ENCODE measurements around the gene OGT. TPM values are rescaled to one million over a fixed set of nuclear protein-coding genes. Genes with fewer than 3 reads are reported as not detected.
"Not testable (repeated sequence)": the region's sequence is repeated elsewhere in the genome, so short reads cannot be mapped to it uniquely, and the experiment has no call there.

OGT gene
- total RNA-seq, 1 donor: 159 TPM

DNA sequence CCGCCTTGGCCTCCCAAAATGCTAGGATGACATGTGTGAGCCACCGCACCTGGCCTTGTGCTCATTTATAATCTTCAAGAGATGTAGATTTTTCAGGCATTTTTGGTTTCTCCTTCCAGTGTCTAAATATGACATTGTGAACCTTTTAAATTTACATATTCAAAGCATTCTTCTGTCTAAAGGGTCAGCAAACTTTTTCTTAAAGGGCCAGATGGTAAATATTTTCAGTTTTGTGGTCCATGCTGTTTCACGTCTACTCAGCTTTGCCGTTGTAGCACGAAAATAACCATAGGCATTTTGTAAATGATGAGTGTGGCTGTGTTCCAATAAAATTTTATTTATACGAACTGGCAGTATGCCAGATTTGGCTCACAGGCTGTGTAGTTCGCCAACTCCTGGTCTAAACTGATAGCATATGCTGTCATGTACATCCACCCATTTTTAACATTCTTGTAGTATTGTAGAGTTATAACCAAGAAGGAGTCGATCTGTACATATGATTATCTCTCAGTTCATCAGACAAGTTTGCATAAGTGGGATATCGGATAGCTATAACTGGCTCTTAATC is 32.7 kb downstream of the OGT start:
- H3K4me3 ChIP-seq (ENCODE audit: low read depth, low read length): no peak overlapping the region
- TF ChIP-seq, protein P1, sequence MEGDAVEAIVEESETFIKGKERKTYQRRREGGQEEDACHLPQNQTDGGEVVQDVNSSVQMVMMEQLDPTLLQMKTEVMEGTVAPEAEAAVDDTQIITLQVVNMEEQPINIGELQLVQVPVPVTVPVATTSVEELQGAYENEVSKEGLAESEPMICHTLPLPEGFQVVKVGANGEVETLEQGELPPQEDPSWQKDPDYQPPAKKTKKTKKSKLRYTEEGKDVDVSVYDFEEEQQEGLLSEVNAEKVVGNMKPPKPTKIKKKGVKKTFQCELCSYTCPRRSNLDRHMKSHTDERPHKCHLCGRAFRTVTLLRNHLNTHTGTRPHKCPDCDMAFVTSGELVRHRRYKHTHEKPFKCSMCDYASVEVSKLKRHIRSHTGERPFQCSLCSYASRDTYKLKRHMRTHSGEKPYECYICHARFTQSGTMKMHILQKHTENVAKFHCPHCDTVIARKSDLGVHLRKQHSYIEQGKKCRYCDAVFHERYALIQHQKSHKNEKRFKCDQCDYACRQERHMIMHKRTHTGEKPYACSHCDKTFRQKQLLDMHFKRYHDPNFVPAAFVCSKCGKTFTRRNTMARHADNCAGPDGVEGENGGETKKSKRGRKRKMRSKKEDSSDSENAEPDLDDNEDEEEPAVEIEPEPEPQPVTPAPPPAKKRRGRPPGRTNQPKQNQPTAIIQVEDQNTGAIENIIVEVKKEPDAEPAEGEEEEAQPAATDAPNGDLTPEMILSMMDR (IDR thresholded peaks at IDR 0.05; ENCODE audit: insufficient read depth, low read depth, low read length): no peak
- no peak for DNase-seq (ENCODE audit: low read depth)

DNA sequence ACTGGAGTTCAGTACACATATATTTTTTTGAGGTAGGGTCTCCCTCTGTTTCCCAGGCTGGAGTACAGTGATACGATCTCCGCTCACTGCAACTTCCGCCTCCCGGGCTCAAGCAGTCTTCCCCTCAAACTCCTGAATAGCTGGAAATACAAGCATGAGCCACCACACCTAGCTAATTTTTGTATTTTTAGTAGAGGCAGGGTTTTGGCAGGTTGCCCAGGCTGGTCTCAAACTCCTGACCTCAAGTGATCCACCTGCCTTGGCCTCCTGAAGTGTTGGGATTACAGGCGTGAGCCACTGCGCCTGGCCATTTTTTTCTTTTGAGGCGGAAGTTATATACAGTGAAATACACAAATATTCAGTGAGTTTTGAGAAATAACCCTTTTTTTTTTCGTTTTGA is 38.5 kb downstream of the OGT start:
- not testable (repeated sequence) for DNase-seq (ENCODE audit: low read depth); H3K4me3 ChIP-seq (ENCODE audit: low read depth, low read length)

DNA sequence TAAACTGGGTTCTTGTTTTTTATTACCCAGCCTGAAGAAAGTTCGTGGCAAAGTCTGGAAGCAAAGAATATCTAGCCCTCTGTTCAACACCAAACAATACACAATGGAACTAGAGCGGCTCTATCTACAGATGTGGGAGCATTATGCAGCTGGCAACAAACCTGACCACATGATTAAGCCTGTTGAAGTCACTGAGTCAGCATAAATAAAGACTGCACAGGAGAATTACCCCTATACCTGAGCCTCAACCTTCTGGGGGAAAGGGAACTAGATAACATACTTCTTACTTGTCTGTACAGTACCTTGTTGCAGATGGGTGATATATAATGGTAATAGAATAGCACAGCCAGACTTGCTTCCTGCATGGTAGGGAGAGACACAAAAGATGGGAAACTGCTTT is 40.7 kb downstream of the OGT start:
- DNase-seq (ENCODE audit: low read depth): no peak
- no peak overlapping the region for H3K4me3 ChIP-seq (ENCODE audit: low read depth, low read length)
- TF ChIP-seq, protein P1 (IDR thresholded peaks at IDR 0.05; ENCODE audit: insufficient read depth, low read depth, low read length): no peak

DNA sequence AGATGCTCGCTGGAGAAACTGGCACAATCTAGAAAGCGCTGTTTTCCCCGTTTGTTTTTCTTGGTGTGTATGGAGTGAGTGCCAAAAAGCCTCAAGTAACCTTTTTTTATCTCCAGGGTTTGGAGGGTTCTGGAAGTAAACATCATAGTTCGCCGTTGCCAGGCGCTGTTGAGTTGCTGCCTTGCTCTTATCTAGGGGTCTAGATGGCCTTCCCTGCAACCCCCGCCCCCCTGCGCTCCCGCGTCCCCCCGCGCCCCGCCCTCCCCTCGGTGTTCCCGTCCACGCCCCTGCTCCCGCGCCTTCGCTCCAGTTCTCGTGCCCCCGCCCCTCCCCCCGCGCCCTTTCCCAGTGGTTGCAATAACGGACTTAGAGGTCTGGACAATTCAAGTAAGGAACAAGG is 44.8 kb downstream of the OGT start:
- no peak overlapping the region for H3K4me3 ChIP-seq (ENCODE audit: low read depth, low read length)
- DNase-seq (ENCODE audit: low read depth): no peak
- TF ChIP-seq, protein P1 (IDR thresholded peaks at IDR 0.05; ENCODE audit: insufficient read depth, low read depth, low read length): no peak

DNA sequence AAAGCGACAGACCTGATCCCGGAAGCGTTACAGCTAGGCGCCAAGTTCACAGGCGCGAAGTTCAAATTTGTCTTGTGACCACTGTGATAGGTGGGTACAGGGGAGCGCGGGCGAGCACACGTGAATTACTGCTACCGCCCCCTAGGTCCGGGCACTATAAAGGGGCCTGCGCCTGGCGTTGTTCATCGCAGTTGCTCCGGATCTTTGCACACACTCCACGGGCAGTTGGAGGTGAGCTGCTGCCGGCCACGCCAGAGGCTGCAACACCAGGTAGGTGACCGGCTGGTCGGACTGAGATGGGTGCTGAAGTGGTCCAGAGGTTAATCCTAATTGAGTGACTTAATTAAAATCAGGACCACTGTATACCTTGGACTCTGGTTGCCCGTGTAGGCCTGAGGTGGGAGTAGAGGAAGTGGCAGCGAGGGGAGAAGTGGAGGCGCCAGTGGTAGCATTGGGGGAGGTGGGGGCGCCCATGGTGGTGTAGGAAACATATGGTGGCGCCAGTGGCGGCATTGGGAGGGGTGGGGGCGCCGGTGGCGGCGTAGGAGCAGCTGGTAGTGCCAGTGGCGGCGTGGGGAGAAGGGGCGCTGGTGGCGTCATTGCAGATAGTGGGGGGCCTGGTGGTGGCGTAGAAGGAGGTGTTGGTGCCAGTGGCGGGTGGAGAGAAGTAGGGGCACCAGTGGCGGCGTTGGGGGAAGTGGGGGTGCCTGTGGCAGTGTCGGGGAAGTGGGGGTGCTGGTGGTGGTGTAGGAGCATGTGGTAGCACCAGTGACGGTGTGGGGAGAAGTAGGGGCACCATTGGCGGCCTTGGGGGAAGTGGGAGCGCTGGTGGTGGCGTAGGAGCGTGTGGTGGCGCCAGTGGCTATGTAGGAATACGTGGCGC is 45.6 kb downstream of the OGT start, which contains the start of gene GCNA:
TSS of gene GCNA (plus strand) at position 185 of the 883 bp plus-strand sequence. CDS start 2,385 bp downstream, outside the sequence.
- no peak within 1 kb of the TSS for H3K4me3 ChIP-seq (ENCODE audit: low read depth, low read length)
- no peak for DNase-seq (ENCODE audit: low read depth)
- TF ChIP-seq, protein P1 (IDR thresholded peaks at IDR 0.05; ENCODE audit: insufficient read depth, low read depth, low read length): no peak

DNA sequence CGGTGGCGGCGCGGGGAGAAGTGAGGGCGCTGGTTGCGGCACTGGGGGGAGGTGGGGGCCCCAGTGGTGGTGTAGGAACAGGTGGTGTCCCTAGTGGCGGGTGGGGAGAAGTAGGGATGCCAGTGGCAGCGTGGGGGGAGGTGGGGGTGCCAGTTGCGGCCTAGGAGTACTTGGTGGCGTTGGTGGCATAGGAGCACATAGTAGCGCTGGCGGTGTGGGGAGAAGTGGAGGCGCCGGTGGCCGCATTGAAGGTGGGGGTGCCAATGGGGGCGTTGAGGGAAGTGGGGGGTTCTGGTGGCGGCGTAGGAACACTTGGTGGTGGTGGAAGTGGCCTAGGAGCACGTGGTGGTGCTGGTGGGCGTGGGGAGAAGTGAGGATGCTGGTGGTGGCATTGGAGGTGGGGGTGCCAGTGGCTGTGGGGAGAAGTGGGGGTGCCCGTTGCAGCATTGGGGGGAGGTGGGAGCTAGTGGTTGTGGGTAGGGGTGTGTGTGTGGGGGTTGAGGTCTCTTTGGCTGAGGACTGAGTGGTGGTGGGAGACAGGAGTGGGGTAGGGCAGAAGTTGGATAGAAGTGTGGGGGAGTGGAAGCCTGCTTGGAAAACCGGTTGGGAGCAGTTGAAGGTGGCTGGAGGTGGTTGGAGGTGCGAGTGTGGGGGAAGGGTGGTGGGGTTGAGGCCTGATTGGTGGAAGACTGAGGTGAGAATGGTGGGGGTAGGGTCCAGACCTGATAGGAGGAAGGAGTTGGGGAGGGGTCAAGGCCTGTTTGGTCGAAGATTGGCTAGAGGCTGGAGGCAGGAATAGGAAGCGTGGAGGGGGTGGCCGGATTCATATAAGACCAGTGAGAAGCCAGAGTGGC is 46.5 kb downstream of the OGT start:
- H3K4me3 ChIP-seq (ENCODE audit: low read depth, low read length): no peak overlapping the region
- no peak for DNase-seq (ENCODE audit: low read depth)
- TF ChIP-seq, protein P1 (IDR thresholded peaks at IDR 0.05; ENCODE audit: insufficient read depth, low read depth, low read length): no peak

DNA sequence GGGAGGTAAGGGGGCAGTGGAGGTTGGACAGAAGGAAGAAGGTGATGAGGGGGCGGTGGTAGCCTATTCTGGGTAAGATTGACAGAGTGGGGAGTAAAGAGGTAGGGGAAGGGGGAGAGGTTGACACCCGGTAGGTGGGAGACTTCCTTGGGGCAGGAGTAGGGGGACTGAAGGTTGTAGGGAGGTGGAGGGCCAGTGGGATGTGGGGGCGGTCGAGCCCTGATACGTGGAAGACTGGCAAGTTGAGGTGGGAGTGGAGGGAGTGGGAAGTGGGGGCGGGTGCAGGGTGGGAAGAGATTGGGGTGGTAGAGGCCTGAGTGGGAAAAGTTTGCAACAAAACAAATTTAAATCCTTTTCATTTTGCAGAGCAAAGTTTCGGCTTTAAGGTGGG is 47.1 kb downstream of the OGT start:
- no peak overlapping the region for H3K4me3 ChIP-seq (ENCODE audit: low read depth, low read length)
- no peak for DNase-seq (ENCODE audit: low read depth)
- TF ChIP-seq, protein P1 (IDR thresholded peaks at IDR 0.05; ENCODE audit: insufficient read depth, low read depth, low read length): no peak
